HG03139 (cell line): Measurements from ENCODE around the gene CLMN.
"Not testable (repeated sequence)": the region's sequence is repeated elsewhere in the genome, so short reads cannot be mapped to it uniquely, and the experiment has no call there.

ENCODE experiments used
- ATAC-seq: cut with Tn5 transposase; IDR thresholded peaks from one replicate; pipeline ENCODE4 v1.9.1; 2021; ENCODE audit not compliant: unreplicated experiment

The CLMN gene

GRCh38 chr14:95142208-95142607 lies 177.5 kb downstream of the CLMN start:
- no peak for ATAC-seq

- no peak for ATAC-seq
These were observed 178.0 kb downstream of the CLMN start for GRCh38 chr14:95141684-95142083.

GRCh38 chr14:95140060-95140858 lies 179.4 kb downstream of the CLMN start:
- ATAC-seq: no peak

- no peak for ATAC-seq
These were observed 180.8 kb downstream of the CLMN start for GRCh38 chr14:95138876-95139275.

- ATAC-seq: not testable (repeated sequence)
These were observed 181.3 kb downstream of the CLMN start for GRCh38 chr14:95138455-95138854.

GRCh38 chr14:95137804-95138167 lies 181.9 kb downstream of the CLMN start:
- ATAC-seq: no peak

GRCh38 chr14:95137164-95137803 lies 182.4 kb downstream of the CLMN start:
- ATAC-seq: no peak

- no peak for ATAC-seq
These were observed 183.1 kb downstream of the CLMN start for GRCh38 chr14:95136631-95137030.

GRCh38 chr14:95134304-95134933 lies 185.3 kb downstream of the CLMN start:
- no peak for ATAC-seq

GRCh38 chr14:95133282-95133681 lies 186.4 kb downstream of the CLMN start:
- ATAC-seq: no peak

- no peak for ATAC-seq
These were observed 186.9 kb downstream of the CLMN start for GRCh38 chr14:95132760-95133159.
